ENCODE data around the gene ZNF10.

ZNF10 gene

DNA sequence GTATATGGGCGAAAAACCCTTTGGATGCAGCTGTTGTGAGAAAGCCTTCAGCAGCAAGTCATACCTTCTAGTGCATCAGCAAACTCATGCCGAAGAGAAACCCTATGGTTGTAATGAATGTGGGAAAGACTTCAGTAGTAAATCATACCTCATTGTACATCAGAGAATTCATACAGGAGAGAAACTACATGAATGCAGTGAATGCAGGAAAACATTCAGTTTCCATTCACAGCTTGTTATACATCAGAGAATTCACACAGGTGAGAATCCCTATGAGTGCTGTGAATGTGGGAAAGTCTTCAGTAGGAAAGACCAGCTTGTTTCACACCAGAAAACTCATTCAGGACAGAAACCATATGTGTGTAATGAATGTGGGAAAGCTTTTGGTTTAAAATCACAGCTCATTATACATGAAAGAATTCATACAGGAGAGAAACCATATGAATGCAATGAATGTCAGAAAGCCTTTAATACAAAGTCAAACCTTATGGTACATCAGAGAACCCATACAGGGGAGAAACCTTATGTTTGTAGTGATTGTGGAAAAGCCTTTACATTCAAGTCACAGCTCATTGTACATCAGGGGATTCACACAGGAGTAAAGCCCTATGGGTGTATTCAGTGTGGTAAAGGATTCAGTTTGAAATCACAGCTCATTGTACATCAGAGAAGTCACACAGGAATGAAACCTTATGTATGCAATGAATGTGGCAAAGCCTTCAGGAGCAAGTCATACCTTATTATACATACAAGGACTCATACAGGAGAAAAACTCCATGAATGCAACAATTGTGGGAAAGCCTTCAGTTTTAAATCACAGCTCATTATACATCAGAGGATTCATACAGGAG lies 72.3 kb downstream of the ZNF10 start:
- no peak for DNase-seq

DNA sequence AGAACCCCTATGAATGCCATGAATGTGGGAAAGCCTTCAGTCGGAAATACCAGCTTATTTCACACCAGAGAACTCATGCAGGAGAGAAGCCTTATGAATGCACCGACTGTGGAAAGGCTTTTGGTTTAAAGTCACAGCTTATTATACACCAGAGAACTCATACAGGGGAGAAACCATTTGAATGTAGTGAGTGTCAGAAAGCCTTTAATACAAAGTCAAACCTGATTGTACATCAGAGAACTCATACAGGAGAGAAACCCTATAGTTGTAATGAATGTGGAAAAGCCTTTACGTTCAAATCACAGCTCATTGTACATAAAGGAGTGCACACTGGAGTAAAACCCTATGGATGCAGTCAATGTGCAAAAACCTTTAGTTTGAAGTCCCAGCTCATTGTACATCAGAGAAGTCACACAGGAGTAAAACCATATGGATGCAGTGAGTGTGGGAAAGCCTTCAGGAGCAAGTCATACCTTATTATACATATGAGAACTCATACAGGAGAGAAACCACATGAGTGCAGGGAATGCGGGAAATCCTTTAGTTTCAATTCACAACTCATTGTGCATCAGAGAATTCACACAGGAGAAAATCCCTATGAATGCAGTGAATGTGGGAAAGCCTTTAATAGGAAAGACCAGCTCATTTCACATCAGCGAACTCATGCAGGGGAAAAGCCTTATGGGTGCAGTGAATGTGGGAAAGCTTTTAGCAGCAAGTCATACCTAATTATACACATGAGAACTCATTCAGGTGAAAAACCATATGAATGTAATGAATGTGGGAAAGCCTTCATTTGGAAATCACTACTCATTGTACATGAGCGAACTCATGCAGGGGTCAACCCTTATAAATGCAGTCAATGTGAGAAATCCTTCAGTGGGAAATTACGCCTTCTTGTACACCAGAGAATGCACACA lies 73.2 kb downstream of the ZNF10 start:
- DNase-seq = no peak

- no peak for DNase-seq
Measured at GRCh38 chr12:133204264-133204603, 73.8 kb downstream of the ZNF10 start.

DNA sequence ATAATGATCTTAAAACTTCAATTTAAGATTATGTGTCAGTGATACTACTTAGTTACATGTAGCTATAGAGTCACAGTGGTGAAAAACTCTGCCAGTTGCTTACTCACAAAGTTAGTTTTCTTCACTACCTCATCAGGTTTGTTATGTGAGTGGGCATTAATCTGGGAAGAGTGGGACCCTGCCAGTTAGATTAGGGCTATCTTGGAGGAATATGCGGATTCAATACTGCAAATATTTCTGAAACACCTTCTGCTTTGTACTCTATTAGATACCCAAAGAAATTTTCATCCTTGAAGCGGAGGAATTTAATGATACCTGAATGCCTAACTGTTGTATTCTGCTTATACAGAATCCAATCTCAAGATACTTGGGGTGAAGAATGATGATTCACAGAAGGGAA lies 76.0 kb downstream of the ZNF10 start:
- no peak for DNase-seq

Measured in activated T-cell treated with anti-CD3 and anti-CD28 coated beads, Interleukin-2, amount 50 U/mL, for 1 hour (primary cell).